HCT116 (cell line): ENCODE measurements around the gene FHOD3.
"Not testable (repeated sequence)": the region's sequence is repeated elsewhere in the genome, so short reads cannot be mapped to it uniquely, and the experiment has no call there.

Experiments
- ATF3 ChIP-seq: IDR thresholded peaks from 2 replicates; pipeline ENCODE4 v1.6.1; 2012
- CTCF ChIP-seq, 3 experiments: fragments of 200-600 bp in 1 of 3; sonication (generic) in 1 of 3; IDR thresholded peaks in 2 of 3; conservative IDR thresholded peaks in 1 of 3; 2 replicates each; pipeline ENCODE4 v1.5.1; 2012 to 2017; ENCODE audit warnings: low read depth in 2 of 3, low read length in 2 of 3, antibody characterized with exemption in 1 of 3, borderline replicate concordance in 1 of 3, control low read depth in 1 of 3, mild to moderate bottlenecking in 1 of 3, mixed read lengths in 1 of 3, mixed run types in 1 of 3, moderate library complexity in 1 of 3; ENCODE audit not compliant: insufficient read depth in 1 of 3
- ELF1 ChIP-seq: IDR thresholded peaks from 2 replicates; pipeline ENCODE4 v1.6.1; 2012; ENCODE audit warnings: low read depth, borderline replicate concordance
- EZH2 ChIP-seq: fragments of 200-600 bp; sonication (generic); IDR thresholded peaks from 2 replicates; pipeline ENCODE4 v1.6.1; 2017; ENCODE audit warnings: antibody characterized with exemption, mixed run types
- FOSL1 ChIP-seq: IDR thresholded peaks from 2 replicates; pipeline ENCODE4 v1.6.1; 2012; ENCODE audit warnings: low read depth
- JUND ChIP-seq: IDR thresholded peaks from 2 replicates; pipeline ENCODE4 v1.6.1; 2012
- MAX ChIP-seq: IDR thresholded peaks from 2 replicates; pipeline ENCODE4 v1.6.1; 2012
- POLR2A ChIP-seq: IDR thresholded peaks from 2 replicates; pipeline ENCODE4 v1.7.0; 2011; ENCODE audit warnings: borderline replicate concordance; ENCODE audit not compliant: insufficient read depth, insufficient read length; ENCODE audit errors: extremely low read depth
- RAD21 ChIP-seq: IDR thresholded peaks from 2 replicates; pipeline ENCODE4 v1.6.1; 2012; ENCODE audit warnings: low read depth, mild to moderate bottlenecking
- SIN3A ChIP-seq: IDR thresholded peaks from 2 replicates; pipeline ENCODE4 v1.6.1; 2012; ENCODE audit warnings: low read depth
- SRF ChIP-seq: IDR thresholded peaks from 2 replicates; pipeline ENCODE4 v1.6.1; 2012; ENCODE audit warnings: low read depth
- TCF7L2 ChIP-seq: IDR thresholded peaks from 2 replicates; pipeline ENCODE4 v1.7.0; 2011; ENCODE audit warnings: borderline replicate concordance, inconsistent platforms; ENCODE audit not compliant: insufficient read depth, insufficient read length; ENCODE audit errors: extremely low read depth
- YY1 ChIP-seq: IDR thresholded peaks from 2 replicates; pipeline ENCODE4 v1.6.1; 2011; ENCODE audit warnings: low read length, low read depth, moderate library complexity, mild to moderate bottlenecking; ENCODE audit not compliant: insufficient replicate concordance; ENCODE audit errors: extremely low read depth
- ZBTB33 ChIP-seq: IDR thresholded peaks from 2 replicates; pipeline ENCODE4 v1.6.1; 2011; ENCODE audit warnings: mild to moderate bottlenecking, low read length, moderate library complexity; ENCODE audit not compliant: insufficient replicate concordance; ENCODE audit errors: extremely low read depth

GRCh38 chr18:36356741-36357140 lies 59.2 kb downstream of the FHOD3 start:
- not testable (repeated sequence) for TF ChIP-seq CTCF (IDR thresholded peaks at IDR 0.05 in 2 of 3, conservative IDR thresholded peaks at IDR 0.05 in 1 of 3; ENCODE audit: borderline replicate concordance in 1 of 3, insufficient read depth in 1 of 3, low read depth in 2 of 3, low read length in 2 of 3); MAX; SRF; ZBTB33; POLR2A; SIN3A; ATF3; YY1; ELF1; RAD21; FOSL1; JUND; EZH2; TCF7L2
